HG03064 (cell line): ENCODE results near the gene ZFAND3.
A peak's percentile ranks its signal among the peaks of the same experiment; 100 is the strongest.

Source experiments
- ATAC-seq: cut with Tn5 transposase; IDR thresholded peaks from one replicate; pipeline ENCODE4 v1.9.1; 2021; ENCODE audit warnings: low read depth; ENCODE audit not compliant: unreplicated experiment

Gene ZFAND3

DNA sequence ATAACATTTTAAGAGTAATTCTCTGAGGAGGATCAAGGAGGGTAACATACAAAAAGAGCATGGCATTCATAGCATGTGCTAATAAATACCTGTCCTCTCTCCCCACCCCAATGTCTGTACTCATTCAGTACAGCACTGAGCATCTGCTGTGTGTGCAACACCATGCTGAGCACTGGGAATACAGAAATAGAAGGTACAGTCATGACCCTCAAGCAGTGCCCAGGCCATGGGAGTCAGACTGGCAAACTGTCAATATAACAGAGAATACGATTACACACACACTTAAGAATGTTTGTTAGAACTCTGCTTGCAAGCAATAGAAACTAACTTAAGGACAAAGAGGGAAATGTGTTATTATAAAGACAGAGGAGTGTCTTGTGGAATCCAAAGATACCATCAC is 24.7 kb upstream of the ZFAND3 start:
- no peak for ATAC-seq

- ATAC-seq = no peak
Observed at GRCh38 chr6:37798436-37799262, 20.9 kb upstream of the ZFAND3 start.

DNA sequence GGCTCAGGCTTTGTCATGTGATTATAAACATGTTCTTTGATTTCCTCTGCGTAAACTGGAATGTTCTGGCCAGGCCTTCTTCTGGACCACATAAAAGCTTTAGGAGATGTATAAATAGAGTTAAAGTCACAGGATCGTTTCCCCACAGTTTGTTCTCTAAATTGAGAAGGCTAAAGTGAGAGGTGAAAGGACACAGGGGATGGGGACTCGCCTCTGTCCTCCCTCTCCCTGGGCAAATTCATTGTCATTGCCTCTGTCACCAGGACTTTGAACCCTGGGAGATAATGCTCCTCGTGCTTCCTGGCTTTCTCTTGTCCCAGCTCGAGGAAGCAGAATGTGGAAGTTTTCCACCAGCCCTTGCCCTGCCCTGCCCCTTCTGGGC is 20.3 kb upstream of the ZFAND3 start:
- no peak for ATAC-seq

DNA sequence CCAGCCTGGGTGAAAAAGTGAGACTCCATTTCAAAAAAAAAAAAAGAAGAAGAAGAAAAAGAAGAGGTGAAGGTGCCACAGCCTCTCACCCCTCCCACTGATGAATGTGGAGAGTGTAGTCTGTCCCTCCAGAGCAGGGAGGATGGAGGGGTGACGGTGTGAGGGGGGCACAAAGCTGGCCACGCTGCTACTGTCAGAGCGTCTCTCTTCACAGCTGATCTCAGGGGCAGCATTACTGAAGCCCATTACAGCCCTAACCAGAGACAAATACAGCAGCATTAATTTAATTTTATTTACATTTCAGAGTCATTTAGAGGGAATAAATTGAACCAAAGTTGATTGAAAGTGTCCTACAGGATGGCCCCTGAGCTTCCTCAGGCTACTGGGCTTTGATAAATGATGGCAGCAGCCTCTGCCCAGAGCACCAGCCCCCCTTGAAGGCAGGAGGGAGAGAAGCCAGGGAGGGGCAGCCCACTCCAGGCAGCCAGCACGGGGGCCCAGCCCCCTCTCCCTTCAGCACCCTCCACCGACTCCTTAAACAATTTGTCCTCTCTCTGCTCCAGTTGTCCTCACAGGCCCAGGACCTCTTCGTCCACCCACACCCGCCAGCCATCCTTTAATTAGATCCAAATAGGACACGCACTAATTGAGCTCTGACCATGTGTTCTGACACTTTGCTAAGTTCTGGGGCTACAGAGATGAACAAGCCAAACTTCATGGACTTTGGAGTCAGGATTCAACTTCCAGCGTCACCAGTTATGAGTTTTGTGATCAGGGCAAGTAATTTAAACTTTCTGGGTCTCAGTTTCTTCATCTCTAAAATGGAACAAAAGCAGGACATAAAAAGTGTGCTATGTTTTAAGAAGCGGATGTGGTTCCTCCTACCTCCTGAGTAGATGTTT is 18.6 kb upstream of the ZFAND3 start:
- ATAC-seq = no peak

DNA sequence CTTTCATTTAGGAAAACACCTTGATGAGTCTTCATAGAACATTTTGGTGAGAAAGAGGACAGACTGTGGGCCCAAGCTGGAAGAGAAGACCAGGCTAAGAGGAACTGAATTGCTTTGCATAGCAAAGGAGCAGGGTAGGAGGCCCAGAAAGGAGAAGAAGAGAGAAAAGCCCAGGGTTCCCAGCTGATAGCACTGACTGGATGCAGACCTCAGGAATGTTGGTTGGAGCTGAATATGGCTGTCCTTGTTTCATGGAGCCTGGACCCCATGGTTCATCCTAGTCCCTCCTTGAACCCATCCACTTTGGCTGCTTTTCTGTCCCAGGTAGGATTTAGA is 18.0 kb upstream of the ZFAND3 start:
- no peak for ATAC-seq

- no peak for ATAC-seq
Observed at GRCh38 chr6:37802810-37803209, 16.7 kb upstream of the ZFAND3 start.

GRCh38 chr6:37804586-37804985 is 14.9 kb upstream of the ZFAND3 start:
- no peak for ATAC-seq

- ATAC-seq = no peak
Observed at GRCh38 chr6:37806213-37806612, 13.3 kb upstream of the ZFAND3 start.

DNA sequence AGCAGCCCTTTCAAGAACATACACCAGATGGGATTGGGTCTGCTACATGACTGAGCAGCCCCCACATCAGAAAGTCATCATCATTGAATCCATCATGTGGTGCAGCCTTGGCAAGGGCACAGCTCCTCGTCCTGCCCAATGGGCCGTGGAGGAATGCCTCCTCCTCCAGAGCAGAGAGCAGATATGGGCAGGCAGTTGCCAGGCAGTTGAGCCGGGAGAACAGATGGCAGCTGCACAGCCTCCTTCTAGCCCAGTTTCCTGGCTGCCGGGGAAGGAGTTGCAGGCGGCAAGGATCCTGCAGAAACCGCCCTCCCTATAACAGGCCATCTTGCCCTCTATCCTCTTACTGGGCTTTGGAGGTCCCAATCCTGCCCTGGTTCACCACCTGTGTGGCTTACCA is 11.9 kb upstream of the ZFAND3 start:
- no peak for ATAC-seq

DNA sequence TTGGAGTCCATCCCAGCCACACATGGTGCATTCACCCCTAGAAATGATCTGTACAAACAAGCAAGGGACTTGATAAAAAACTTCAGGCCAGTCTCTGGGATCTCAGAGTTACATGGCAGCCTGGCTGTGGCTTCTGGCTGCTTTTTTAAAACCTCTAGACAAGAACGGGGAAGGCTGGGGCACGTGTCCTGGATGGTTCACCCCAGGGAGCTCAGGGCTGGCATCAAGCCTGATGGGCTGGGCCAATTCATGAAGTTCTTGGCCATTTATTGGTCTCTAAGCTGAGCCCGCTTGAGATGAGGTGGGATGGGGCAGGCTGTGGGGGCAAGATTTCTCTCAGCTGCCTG is 10.4 kb upstream of the ZFAND3 start:
- no peak for ATAC-seq

GRCh38 chr6:37812841-37813240 is 6.7 kb upstream of the ZFAND3 start:
- no peak for ATAC-seq

DNA sequence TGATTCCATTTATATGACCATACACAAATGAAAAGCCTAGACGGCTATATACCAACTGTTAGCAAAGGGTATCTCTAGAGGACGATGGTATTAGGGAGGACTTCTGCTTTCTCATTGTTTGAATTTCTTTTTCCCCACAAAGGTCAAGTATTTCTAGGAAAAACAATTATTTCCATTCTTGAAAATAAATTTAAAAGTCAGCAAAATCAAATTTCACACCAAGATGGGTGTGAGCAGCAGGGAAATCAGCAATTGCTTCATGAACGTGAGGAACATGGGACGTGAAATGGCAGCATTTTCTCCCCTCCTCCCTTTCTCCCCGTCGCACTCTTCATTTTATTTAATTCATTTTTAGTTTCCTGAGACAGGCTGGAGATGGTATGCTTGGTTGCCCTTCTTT is 5.2 kb upstream of the ZFAND3 start:
- no peak for ATAC-seq

GRCh38 chr6:37816599-37817375 is 2.7 kb upstream of the ZFAND3 start:
- ATAC-seq = no peak

DNA sequence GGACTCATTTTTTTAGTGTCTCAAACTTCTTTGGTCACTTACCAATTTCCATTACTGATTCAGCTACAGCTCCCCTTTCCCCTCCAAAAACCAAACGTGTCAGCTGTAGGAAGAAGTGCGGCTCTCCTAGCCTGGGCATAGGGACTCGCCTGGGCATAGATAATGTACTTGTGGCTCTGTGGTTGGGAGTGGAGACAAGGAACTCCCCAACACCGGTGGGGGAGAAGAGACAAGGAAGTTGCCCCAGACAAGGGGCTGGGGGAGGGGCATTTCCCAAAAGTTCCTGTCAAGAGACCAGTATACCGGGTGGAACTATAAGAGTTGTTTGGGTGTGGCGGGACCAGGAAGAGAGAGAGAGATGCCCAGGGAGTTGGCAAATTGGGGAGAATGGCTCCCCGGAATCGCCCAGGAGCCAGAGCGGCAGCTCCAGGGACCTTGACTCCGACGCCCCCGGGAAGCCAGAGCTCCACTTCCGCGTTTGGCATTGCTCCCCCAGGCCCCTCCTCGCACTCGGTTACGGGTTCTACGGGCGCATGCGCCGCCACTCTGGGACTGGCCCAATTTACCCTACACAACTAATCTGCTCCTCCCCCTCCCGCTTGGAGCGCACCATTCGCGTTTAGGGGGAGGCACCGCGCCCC is 871 bp upstream of the ZFAND3 start:
- peak; percentile 69 for ATAC-seq

GRCh38 chr6:37819802-37820717 is 533 bp downstream of the ZFAND3 start:
- ATAC-seq = no peak

- ATAC-seq = no peak
Observed at GRCh38 chr6:37820718-37821079, 1.2 kb downstream of the ZFAND3 start.

GRCh38 chr6:37821446-37821845 is 1.9 kb downstream of the ZFAND3 start:
- ATAC-seq = no peak

GRCh38 chr6:37822851-37823682 is 3.5 kb downstream of the ZFAND3 start:
- ATAC-seq = no peak

GRCh38 chr6:37824170-37824569 is 4.6 kb downstream of the ZFAND3 start:
- no peak for ATAC-seq
